ENCODE measurements around the gene TBC1D8.
A peak's percentile ranks its signal among the peaks of the same experiment; 100 is the strongest.

The TBC1D8 gene

GRCh38 chr2:101133492-101134100, 17.6 kb downstream of the TBC1D8 start:
- no peak for DNase-seq

GRCh38 chr2:101132202-101132601, 19.0 kb downstream of the TBC1D8 start:
- no peak for DNase-seq

- DNase-seq, result no peak
Observed at GRCh38 chr2:101130081-101130480, 21.1 kb downstream of the TBC1D8 start.

GRCh38 chr2:101127319-101128056, 23.7 kb downstream of the TBC1D8 start:
- no peak for DNase-seq

- DNase-seq, result no peak
Observed at GRCh38 chr2:101125808-101126207, 25.4 kb downstream of the TBC1D8 start.

- DNase-seq, result no peak
Observed at GRCh38 chr2:101125374-101125773, 25.8 kb downstream of the TBC1D8 start.

- no peak for DNase-seq
Observed at GRCh38 chr2:101124643-101125366, 26.4 kb downstream of the TBC1D8 start.

DNA sequence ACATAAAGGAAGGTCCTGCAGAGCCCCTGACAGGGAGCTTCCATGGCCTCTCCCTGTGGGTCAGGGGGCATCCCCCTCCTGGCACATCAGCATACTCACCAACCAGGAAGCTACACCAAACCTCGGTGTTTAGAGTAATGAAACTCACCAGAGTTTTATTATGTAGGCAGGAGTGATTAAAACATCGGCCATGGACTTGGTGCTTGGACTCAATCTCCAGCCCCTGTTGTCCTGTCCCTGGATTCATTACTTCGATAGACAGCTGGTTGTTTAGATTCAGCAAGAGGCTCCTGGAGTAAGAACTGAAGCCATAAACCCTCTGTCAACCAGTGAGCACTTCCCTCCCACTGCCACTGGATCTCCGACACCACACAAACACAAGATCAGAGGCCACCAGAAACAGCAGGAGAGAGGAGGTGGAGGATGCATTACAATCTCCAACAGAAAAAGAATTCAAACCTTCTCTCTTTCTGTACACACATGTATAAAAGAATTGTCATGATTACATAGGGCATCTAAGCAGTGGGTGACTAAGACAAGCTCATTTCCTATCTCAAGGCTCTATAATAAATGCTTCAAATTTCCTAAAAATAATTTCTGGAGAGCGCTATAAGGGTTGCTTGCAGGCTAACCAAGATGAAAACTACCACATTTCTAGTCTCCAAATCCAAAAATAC, 27.2 kb downstream of the TBC1D8 start:
- no peak for DNase-seq

DNA sequence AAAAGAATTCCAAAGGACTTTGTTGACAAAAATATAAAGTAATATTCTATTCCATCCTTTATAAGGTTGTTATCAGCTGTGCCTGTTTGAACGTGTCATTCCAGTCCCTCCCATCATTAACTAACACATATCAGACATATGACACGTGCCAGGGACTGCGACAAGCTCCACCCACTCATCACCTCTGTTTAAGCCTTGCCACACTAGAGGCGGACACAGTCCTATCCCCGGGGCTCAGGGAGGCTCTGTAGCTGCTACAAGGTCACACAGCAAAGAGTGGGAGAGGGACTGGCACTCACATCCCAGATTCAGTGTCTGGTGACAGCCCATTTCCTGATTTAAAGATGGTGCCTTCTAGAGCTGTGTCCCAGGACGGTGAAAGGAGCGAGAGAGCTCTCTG, 30.0 kb downstream of the TBC1D8 start:
- DNase-seq, result no peak

GRCh38 chr2:101120124-101120996, 30.8 kb downstream of the TBC1D8 start:
- DNase-seq, result no peak

DNA sequence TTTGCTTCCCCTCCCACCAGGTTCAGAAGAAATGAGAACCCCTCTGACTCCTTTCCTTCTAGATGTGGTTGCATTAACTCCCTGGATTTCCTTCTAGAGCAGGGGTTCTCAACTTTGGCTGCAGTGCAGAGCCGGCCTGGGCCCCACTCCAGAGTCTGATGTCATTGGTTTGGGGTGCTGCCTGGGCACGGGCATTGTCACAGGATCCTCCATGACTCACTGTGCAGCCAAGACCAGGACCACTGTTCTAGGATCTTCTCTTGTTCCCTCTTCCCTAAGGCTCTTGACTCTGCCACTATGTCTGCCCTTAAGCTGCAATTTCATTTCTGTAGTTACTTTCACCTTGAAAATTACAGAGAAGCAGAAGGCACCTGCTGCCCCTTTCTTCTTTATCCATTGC, 31.8 kb downstream of the TBC1D8 start:
- no peak for DNase-seq

- DNase-seq, result no peak
Observed at GRCh38 chr2:101116841-101117552, 34.2 kb downstream of the TBC1D8 start.

GRCh38 chr2:101116348-101116747, 34.8 kb downstream of the TBC1D8 start:
- no peak for DNase-seq

- DNase-seq, result no peak
Observed at GRCh38 chr2:101115664-101116063, 35.5 kb downstream of the TBC1D8 start.

DNA sequence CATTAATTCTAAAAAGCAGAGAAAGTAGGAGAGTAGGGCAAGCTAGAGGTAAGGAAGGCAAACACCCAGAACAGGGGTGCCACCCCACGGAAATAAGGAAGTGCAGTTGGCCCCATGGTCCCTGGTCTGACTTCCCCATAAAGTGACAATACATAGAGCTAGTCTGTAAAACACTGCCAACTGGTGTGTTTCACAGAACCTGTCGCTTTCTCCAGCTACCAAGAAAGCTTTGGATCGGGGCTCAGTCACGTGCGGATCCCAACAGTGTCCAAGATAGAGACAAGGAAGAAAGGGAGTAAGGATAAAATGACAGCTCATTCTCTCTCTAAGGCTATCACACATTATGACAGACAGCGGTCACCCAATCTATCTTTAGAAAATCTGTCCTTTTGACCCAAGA, 36.4 kb downstream of the TBC1D8 start:
- DNase-seq, result peak; percentile 75

GRCh38 chr2:101114268-101114783, 36.9 kb downstream of the TBC1D8 start:
- DNase-seq, result no peak

- DNase-seq, result no peak
Observed at GRCh38 chr2:101113441-101114267, 37.5 kb downstream of the TBC1D8 start.

- DNase-seq, result no peak
Observed at GRCh38 chr2:101112772-101113157, 38.4 kb downstream of the TBC1D8 start.

DNA sequence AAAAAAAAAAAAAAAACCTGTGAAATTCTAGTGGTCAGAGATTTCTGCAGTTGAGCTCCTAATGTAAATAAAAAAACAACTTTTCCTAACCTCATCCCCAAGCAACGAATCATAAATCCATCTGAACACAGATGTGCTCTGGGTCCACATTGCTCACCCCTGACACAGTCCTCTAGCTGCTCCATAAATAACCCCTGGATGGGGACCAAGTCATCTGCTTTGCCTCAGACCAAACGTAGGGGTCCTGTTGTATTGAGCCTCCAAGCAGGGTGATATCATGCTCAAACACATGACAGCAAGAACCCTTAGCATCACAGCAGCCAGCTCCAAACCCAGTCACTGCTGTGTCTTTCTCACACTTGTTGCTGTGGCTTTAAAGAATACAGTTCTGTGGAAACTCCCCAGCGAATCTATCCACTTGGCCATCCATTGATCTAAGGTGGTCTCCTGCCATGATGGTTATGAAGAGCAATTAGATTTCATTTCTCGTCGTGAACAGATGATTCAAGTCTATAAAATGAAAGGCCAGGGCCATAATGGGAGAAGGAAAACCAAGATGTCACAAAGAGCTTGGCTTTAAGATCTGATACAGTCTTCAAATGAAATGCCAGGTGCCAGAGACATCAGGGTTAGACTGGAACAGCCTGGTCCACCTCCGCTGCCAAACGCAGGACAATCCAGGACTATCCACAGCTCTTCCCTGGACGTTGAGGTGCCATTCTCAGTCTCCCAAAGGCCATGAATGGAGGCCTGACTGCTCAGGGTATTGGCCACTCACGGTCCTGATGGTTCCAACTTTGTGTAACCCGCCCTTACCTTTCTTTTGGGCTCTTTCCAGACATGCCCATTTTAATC, 39.0 kb downstream of the TBC1D8 start:
- no peak for DNase-seq

All from KG1 (cell line).